ENCODE data around the gene AQP12B.

AQP12B gene

GRCh38 chr2:240717681-240718581 is 35.2 kb upstream of the AQP12B start:
- no peak for DNase-seq

GRCh38 chr2:240717181-240717641 is 34.5 kb upstream of the AQP12B start:
- no peak for DNase-seq

- no peak for DNase-seq
Observed at GRCh38 chr2:240716130-240716798, 33.6 kb upstream of the AQP12B start.

GRCh38 chr2:240714747-240715725 is 32.4 kb upstream of the AQP12B start:
- DNase-seq = no peak

GRCh38 chr2:240713928-240714746 is 31.5 kb upstream of the AQP12B start:
- no peak for DNase-seq

- DNase-seq = no peak
Observed at GRCh38 chr2:240713071-240713927, 30.6 kb upstream of the AQP12B start.

- no peak for DNase-seq
Observed at GRCh38 chr2:240712121-240712520, 29.4 kb upstream of the AQP12B start.

GRCh38 chr2:240711701-240712100 is 29.0 kb upstream of the AQP12B start:
- DNase-seq = no peak

GRCh38 chr2:240711296-240711695 is 28.6 kb upstream of the AQP12B start:
- no peak for DNase-seq

GRCh38 chr2:240708457-240708856 is 25.8 kb upstream of the AQP12B start:
- DNase-seq = no peak

- DNase-seq = no peak
Observed at GRCh38 chr2:240707821-240708220, 25.1 kb upstream of the AQP12B start.

- no peak for DNase-seq
Observed at GRCh38 chr2:240707043-240707756, 24.5 kb upstream of the AQP12B start.

- DNase-seq = no peak
Observed at GRCh38 chr2:240705204-240705791, 22.6 kb upstream of the AQP12B start.

GRCh38 chr2:240704651-240705050 is 22.0 kb upstream of the AQP12B start:
- DNase-seq = no peak

GRCh38 chr2:240703417-240704341 is 21.0 kb upstream of the AQP12B start:
- DNase-seq = no peak

GRCh38 chr2:240702640-240703011 is 19.9 kb upstream of the AQP12B start:
- no peak for DNase-seq

GRCh38 chr2:240701736-240702639 is 19.3 kb upstream of the AQP12B start:
- DNase-seq = no peak

Data from fibroblast of upper back skin (primary cell).